COLO668 (cell line): ENCODE data around the gene JAM3.
A peak's percentile ranks its signal among the peaks of the same experiment; 100 is the strongest.
"Not testable (repeated sequence)": the region's sequence is repeated elsewhere in the genome, so short reads cannot be mapped to it uniquely, and the experiment has no call there.

Experiments used
- DNase-seq: peaks from one replicate; lab custom pipeline; 2025; ENCODE audit not compliant: unreplicated experiment; lab: John Stamatoyannopoulos, UW

The JAM3 gene

GRCh38 chr11:134100171-134100570 is 31.3 kb downstream of the JAM3 start:
- DNase-seq: no peak

DNA sequence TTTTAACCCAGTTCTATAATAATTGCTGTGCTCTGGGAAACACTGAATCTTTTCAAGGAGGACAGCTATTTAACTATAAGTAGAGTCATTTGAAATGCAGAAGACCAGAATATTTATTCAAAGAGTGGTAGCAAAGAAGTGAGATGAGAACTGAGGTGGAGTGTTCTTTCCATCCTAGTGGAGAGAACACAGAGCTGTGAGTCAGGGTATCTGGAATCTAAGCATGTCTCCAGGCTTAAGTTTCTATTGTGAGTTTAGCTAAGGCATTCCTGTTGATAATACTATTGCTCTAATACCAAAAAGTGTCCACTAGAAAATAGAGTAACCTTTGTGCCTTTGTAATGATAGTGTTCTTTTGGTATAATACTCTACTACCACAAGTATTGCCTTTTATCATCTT is 32.4 kb downstream of the JAM3 start:
- no peak for DNase-seq

GRCh38 chr11:134110252-134110815 is 41.5 kb downstream of the JAM3 start:
- DNase-seq: no peak

GRCh38 chr11:134113787-134114186 is 44.9 kb downstream of the JAM3 start:
- DNase-seq: not testable (repeated sequence)

GRCh38 chr11:134116210-134116609 is 47.3 kb downstream of the JAM3 start:
- no peak for DNase-seq

DNA sequence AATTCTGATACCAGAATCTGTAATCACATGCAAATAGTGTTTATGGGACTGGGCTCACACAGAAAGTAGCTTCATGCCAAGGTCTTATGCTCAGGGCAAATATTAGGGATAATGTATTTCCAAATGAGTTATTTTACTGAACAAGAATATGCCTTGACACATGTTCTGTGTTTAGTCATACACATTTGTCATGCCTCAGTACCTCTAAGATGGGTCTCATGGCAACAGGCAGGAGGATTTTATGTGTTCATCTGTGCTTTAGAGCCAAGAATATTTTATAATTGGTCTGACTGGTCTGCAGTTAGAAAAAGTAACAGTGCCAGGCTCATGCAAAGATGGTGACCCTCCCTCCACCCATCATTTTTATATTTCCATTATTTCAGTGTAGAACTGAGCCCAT is 49.1 kb downstream of the JAM3 start:
- no peak for DNase-seq

GRCh38 chr11:134119094-134119493 is 50.2 kb downstream of the JAM3 start:
- no peak for DNase-seq

- DNase-seq: no peak
These were observed 51.4 kb downstream of the JAM3 start for GRCh38 chr11:134120143-134120850.

DNA sequence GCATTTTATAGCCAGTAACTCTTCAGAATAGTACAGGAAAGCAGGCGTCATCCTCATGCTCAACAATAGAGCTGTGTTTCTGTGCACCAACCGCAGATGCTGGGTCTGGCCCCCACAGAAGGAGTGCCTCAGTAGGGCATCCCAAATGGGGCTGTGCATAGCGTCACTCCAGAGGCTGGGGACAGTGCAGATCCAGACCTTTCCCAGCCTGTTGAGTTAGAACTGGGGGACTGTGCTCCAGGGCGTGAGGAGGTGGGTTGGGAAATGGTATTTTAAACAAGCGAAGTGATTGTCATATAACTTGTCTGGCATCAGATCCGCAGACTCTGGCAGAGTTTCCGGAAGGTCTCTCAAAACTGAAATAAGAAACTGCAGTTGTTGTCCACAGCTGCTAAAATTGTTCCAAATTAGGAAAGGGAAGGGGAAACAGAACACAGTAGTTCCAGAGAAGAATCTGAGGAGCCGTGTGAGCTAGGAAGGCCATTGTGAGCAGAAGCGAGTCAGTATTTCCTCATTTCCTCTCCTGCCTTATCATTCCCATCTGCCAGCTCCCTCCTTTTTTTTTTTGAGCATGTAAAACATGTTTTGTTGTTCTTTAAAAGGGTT is 52.2 kb downstream of the JAM3 start:
- no peak for DNase-seq

DNA sequence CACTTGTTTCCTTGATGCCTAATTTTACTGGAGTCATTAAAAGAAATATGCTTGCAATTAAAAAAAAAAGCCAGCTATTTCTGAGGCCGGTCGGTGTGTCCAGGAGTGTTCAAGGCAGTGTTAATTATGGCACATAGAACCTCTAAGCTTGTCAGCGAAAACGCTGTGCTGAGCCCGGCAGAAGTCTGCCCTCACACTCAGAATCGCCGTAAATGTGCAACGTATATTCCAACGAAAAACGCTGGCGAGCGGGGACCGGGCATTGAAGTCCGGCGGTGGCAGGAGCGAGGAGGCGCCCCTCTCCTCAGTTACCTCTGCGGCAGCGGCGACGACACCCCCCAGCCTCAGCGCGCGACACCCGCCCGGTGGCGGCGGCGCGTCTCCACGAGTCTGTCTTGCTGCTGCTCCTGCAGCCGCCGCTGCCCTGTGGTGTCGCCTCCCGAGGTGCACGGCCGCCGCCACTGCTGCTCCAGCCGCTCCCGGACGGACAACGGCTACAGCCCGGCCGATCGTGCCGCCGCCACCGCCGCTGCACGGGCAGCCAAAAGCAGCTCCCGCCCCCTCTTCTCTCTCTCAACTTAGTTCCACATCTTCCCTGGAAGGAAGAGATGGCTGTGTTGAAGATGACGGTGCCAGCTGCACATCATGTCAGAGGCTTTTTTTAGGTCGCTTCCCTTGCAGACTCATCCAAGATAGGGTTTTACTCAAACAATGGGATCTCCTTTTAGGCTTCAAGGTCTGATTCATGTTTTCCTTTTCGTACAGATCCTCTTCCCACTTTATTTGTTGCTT is 56.0 kb downstream of the JAM3 start:
- no peak for DNase-seq

DNA sequence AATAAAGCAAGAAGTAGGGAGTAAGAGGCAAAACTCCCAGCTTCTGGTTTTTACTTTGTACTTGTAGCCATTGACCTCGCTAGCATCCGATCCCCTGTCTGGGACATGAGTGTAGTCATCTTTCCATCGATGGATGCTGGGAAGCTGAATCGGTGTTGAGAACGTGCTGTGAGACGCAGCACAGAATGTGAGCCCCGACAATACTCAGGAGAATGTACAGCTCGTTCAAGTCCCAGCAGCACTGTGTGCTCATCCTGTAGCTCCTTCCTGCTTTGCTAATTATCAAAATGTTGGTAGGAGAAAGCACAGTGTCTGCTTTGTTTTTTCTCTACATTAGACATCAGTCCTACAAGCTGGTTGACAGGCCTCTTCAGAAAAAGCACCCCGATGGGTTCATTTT is 56.6 kb downstream of the JAM3 start:
- DNase-seq: no peak

DNA sequence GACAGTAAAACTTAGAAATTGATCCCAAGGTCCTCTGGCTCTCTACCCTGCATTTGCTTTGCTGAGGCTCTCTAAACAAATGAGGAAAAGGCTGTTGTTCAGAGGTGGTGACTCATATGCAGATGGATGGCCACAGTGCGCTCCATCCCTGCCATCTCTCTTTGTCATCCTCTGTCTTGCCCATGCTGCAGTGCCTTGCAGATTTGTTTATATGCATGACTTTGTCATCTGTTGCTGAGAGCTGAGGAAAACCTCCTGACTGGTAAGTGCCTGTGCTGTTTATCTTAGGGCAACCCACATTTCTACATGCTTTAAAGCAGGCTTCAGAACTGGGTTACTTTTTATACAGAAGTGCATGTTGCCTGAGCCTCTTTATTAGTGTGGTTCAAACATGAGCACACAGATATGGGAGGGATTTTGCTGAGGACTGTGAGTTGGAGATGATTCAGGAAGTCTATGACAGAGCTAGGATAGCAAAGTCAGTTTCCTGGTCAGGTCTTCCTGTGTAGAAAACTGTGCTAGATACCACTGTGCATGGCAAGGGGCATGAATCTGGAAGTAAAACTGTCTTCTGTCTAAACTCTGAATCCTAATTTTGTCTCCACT is 57.4 kb downstream of the JAM3 start:
- DNase-seq: peak; percentile 34

- DNase-seq: no peak
These were observed 62.9 kb downstream of the JAM3 start for GRCh38 chr11:134131628-134132244.

DNA sequence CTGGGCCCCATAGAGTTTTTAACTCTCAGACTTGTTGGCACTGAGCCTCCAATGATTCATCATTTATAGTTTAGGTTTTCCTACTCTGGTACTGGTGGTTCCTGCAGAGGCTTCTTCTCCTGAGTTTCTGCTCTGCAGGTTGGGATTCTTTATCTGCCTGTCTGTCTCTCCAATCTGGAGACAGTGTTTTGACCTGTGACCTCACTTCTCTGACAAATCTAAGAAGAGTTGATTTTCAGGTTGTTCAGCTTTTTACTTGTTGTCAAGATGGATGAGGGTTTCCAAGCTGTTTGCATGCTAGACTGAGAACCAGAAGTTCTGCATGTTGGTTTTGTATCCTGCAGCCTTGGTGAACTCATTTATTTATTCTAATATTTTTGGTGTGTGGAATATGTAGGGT is 63.9 kb downstream of the JAM3 start:
- no peak for DNase-seq

DNA sequence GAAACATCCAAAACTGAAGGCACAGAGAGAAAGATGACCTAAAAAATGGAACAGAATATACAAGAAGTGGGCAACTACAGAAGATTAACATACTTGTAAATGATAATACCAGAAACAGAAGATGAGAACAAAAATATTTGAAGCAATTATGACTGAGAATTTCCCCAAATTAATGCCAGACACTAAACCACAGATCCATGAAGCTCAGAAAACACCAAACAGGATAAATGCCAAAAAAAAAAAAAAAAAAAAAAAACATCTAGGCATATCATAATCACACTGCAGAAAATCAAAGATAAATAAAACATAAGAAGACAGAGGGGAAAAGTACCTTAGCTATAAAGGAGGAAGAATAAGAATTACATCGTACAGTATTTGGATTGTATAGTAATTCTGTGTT is 65.3 kb downstream of the JAM3 start:
- DNase-seq: no peak

- DNase-seq: no peak
These were observed 69.5 kb downstream of the JAM3 start for GRCh38 chr11:134138376-134138775.

GRCh38 chr11:134139303-134139872 is 70.5 kb downstream of the JAM3 start:
- DNase-seq: no peak

DNA sequence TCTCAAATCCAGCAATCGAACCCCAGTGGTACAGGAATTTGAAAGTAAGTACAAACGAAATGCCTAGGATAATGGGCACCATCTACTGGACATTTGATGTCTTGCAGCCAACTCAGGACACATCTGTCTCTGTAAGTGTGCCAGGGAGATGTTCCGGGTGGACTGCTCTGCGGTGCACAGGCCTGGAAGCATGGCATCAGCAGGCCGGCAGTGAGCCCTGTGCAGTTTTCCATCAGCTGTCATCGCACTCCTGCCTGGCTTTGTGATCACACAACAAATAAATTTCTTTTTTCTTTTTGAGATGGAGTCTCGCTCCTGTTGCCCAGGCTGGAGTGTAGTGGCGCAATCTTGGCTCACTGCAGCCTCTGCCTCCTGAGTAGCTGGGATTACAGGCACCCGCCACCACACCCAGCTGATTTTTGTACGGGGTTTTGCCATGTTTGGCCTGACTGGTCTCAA is 71.0 kb downstream of the JAM3 start:
- DNase-seq: peak; percentile 55

GRCh38 chr11:134140961-134141490 is 72.2 kb downstream of the JAM3 start:
- DNase-seq: no peak

DNA sequence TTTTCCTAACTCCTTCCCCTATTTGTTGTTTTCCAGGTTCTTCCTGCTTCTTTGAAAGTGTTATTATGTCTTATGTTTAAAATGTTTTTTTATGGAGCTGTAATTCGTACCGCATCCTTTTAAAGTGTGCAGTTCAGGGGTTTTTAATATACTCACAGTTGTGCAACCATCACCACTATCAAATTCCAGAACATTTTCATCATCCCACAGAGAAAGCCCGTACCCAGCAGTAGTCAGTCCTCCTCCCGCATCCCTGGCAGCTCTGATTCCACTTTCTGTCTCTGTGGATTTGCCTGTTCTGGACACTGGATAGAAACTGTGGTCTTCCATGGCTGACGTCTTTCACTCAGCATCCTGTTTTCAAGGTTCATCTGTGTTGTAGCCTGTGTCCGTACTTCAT is 73.7 kb downstream of the JAM3 start:
- DNase-seq: no peak
